ENCODE measurements around the gene BRD3.

BRD3 gene

DNA sequence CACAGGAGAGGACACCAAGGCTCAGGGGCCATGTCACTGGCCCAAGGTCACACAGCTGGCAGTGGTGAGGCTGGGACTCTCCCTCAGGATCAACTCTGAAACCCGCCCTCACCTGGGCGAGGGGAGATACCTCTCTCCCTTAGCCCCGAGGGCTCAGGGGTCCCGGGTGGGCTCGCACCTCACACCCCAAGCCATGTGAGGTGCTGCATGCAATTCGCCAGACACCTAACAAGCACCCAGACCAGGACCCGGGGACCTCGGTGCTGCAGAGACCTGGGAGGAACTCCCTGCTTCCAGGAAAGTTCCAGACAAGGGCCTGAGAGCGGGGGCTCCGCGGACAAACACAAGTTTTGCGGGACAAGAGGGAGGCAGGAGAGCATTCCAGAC is 19.3 kb downstream of the BRD3 start:
- Histone ChIP-seq H3K9me3 (ENCODE audit: insufficient read depth, low read length) (no peaks in the 10 kb centered on the region), H3K9ac (ENCODE audit: insufficient read length, low read depth) (no peak overlapping the region), H3K4me3 (ENCODE audit: insufficient read length, low read depth) (no peak overlapping the region), H3K36me3 (ENCODE audit: insufficient read depth, insufficient read length, low read length) (peaks cover 98% of the 10 kb centered on the region), H3K4me1 (ENCODE audit: insufficient read depth, insufficient read length) (peaks cover 6% of the 10 kb centered on the region), H3K27me3 (ENCODE audit: insufficient read depth, insufficient read length) (no peaks in the 10 kb centered on the region)
- no peak for DNase-seq (ENCODE audit: low read depth, low spot score)
- TF ChIP-seq ZNF274 (IDR thresholded peaks at IDR 0.05; ENCODE audit: low read depth, low read length) = no peak
- no peak for TF ChIP-seq SUZ12 (IDR thresholded peaks at IDR 0.05; ENCODE audit: extremely low read depth, insufficient read depth, insufficient read length)
- TF ChIP-seq YY1 (IDR thresholded peaks at IDR 0.05; ENCODE audit: insufficient read depth, insufficient read length) = no peak

GRCh38 chr9:134047868-134048581 is 19.8 kb downstream of the BRD3 start:
- Histone ChIP-seq H3K9ac (ENCODE audit: insufficient read length, low read depth) (no peak overlapping the region), H3K9me3 (ENCODE audit: insufficient read depth, low read length) (no peaks in the 10 kb centered on the region), H3K27me3 (ENCODE audit: insufficient read depth, insufficient read length) (no peaks in the 10 kb centered on the region), H3K4me1 (ENCODE audit: insufficient read depth, insufficient read length) (peaks cover 6% of the 10 kb centered on the region), H3K4me3 (ENCODE audit: insufficient read length, low read depth) (no peak overlapping the region), H3K36me3 (ENCODE audit: insufficient read depth, insufficient read length, low read length) (peaks cover 97% of the 10 kb centered on the region)
- no peak for DNase-seq (ENCODE audit: low read depth, low spot score)
- TF ChIP-seq YY1 (IDR thresholded peaks at IDR 0.05; ENCODE audit: insufficient read depth, insufficient read length) = no peak
- no peak for TF ChIP-seq SUZ12 (IDR thresholded peaks at IDR 0.05; ENCODE audit: extremely low read depth, insufficient read depth, insufficient read length)
- no peak for TF ChIP-seq ZNF274 (IDR thresholded peaks at IDR 0.05; ENCODE audit: low read depth, low read length)

- TF ChIP-seq YY1 (IDR thresholded peaks at IDR 0.05; ENCODE audit: insufficient read depth, insufficient read length) (no peak), ZNF274 (IDR thresholded peaks at IDR 0.05; ENCODE audit: low read depth, low read length) (no peak), SUZ12 (IDR thresholded peaks at IDR 0.05; ENCODE audit: extremely low read depth, insufficient read depth, insufficient read length) (no peak)
- Histone ChIP-seq H3K9me3 (ENCODE audit: insufficient read depth, low read length) (no peaks in the 10 kb centered on the region), H3K4me3 (ENCODE audit: insufficient read length, low read depth) (no peak overlapping the region), H3K27me3 (ENCODE audit: insufficient read depth, insufficient read length) (no peaks in the 10 kb centered on the region), H3K4me1 (ENCODE audit: insufficient read depth, insufficient read length) (peaks cover 6% of the 10 kb centered on the region), H3K9ac (ENCODE audit: insufficient read length, low read depth) (no peak overlapping the region), H3K36me3 (ENCODE audit: insufficient read depth, insufficient read length, low read length) (peaks cover 92% of the 10 kb centered on the region)
- no peak for DNase-seq (ENCODE audit: low read depth, low spot score)
Observed at GRCh38 chr9:134046894-134047681, 20.7 kb downstream of the BRD3 start.

DNA sequence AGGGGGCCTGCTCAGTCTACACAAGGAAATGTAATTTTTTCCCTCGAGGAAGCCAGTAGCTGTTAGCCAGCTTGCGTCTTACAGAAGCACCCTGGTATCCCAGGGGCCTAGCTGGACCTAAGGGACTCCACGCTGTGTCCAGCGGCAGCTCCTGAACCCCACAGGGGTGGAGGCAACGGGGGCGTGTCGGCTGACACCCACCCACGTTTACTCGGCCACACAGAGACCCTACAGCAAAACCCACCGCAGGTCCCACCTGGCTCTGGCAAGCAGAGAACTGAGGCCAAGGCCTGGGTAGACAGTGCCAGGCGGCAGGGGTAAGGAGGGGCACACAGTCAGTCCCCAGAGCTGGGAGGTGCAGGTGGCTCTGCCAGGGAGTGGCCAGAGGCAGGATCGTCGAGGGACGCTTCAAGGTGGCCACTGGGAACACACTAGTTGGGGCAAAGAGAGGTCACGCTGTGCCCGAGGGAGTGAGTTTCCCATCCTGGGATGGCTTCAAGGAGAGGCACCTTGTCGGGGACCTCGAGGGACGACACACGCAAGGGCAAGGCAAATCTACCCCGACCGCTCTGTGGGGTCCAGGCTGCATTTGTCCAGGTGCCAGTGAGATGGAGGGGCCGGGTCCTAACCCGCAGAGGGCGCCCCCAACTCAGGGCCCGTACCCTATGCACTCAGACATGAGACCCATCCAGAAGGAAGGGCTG is 21.8 kb downstream of the BRD3 start:
- no peak for DNase-seq (ENCODE audit: low read depth, low spot score)
- Histone ChIP-seq H3K4me1 (ENCODE audit: insufficient read depth, insufficient read length) (peaks cover 6% of the 10 kb centered on the region), H3K9me3 (ENCODE audit: insufficient read depth, low read length) (no peaks in the 10 kb centered on the region), H3K9ac (ENCODE audit: insufficient read length, low read depth) (no peak overlapping the region), H3K4me3 (ENCODE audit: insufficient read length, low read depth) (no peak overlapping the region), H3K36me3 (ENCODE audit: insufficient read depth, insufficient read length, low read length) (peaks cover 94% of the 10 kb centered on the region), H3K27me3 (ENCODE audit: insufficient read depth, insufficient read length) (no peaks in the 10 kb centered on the region)
- TF ChIP-seq SUZ12 (IDR thresholded peaks at IDR 0.05; ENCODE audit: extremely low read depth, insufficient read depth, insufficient read length) (no peak), YY1 (IDR thresholded peaks at IDR 0.05; ENCODE audit: insufficient read depth, insufficient read length) (no peak), ZNF274 (IDR thresholded peaks at IDR 0.05; ENCODE audit: low read depth, low read length) (no peak)

GRCh38 chr9:134044944-134045343 is 22.9 kb downstream of the BRD3 start:
- H3K4me1 ChIP-seq (ENCODE audit: insufficient read depth, insufficient read length) = peaks cover 6% of the 10 kb centered on the region
- TF ChIP-seq SUZ12 (IDR thresholded peaks at IDR 0.05; ENCODE audit: extremely low read depth, insufficient read depth, insufficient read length) (no peak), YY1 (IDR thresholded peaks at IDR 0.05; ENCODE audit: insufficient read depth, insufficient read length) (no peak), ZNF274 (IDR thresholded peaks at IDR 0.05; ENCODE audit: low read depth, low read length) (no peak)
- no peak for DNase-seq (ENCODE audit: low read depth, low spot score)
- peaks cover 94% of the 10 kb centered on the region for H3K36me3 ChIP-seq (ENCODE audit: insufficient read depth, insufficient read length, low read length)
- no peak overlapping the region for H3K4me3 ChIP-seq (ENCODE audit: insufficient read length, low read depth)
- no peak overlapping the region for H3K9ac ChIP-seq (ENCODE audit: insufficient read length, low read depth)
- H3K27me3 ChIP-seq (ENCODE audit: insufficient read depth, insufficient read length) = no peaks in the 10 kb centered on the region
- H3K9me3 ChIP-seq (ENCODE audit: insufficient read depth, low read length) = no peaks in the 10 kb centered on the region

DNA sequence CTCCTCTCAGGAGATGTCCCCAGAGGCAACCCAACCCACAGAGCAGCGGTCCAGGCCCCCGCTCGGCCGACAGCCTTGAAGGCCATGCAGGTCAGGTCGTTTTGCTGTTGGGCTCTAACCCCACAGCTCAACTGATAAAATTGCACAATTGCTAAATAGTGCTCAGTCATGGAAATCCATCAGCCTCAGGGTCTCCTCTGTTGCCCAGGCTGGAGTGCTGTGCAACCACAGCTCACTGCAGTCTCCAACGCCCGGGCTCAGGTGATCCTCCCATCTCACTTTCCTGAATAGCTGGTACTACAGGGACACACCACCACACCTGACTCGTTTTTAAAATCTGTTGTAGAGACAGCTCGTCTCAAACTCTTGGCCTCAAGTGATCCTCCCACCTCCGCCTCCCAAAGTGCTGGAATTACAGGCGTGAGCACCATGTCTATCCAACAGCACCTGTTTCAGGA is 24.3 kb downstream of the BRD3 start:
- DNase-seq (ENCODE audit: low read depth, low spot score) = no peak
- peaks cover 6% of the 10 kb centered on the region for H3K4me1 ChIP-seq (ENCODE audit: insufficient read depth, insufficient read length)
- H3K36me3 ChIP-seq (ENCODE audit: insufficient read depth, insufficient read length, low read length) = peaks cover 93% of the 10 kb centered on the region
- no peak for TF ChIP-seq SUZ12 (IDR thresholded peaks at IDR 0.05; ENCODE audit: extremely low read depth, insufficient read depth, insufficient read length)
- no peak for TF ChIP-seq YY1 (IDR thresholded peaks at IDR 0.05; ENCODE audit: insufficient read depth, insufficient read length)
- TF ChIP-seq ZNF274 (IDR thresholded peaks at IDR 0.05; ENCODE audit: low read depth, low read length) = no peak
- no peaks in the 10 kb centered on the region for H3K27me3 ChIP-seq (ENCODE audit: insufficient read depth, insufficient read length)
- no peak overlapping the region for H3K9ac ChIP-seq (ENCODE audit: insufficient read length, low read depth)
- no peak overlapping the region for H3K4me3 ChIP-seq (ENCODE audit: insufficient read length, low read depth)
- no peaks in the 10 kb centered on the region for H3K9me3 ChIP-seq (ENCODE audit: insufficient read depth, low read length)

DNA sequence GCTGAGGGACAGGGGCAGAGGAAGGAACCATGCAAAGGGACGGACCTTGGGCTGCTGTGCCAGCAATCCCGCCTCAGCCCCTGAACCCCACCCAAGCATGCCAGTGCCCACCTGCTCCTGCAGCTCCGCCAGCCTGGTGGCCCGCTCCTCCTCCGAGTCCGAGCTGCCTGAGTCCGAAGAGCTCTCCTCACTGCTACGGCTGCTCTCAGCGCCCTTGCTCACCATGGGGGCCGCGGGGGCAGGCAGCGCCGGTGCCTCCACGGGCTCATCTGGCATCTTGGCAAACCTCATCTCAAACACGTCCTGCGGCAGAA is 26.2 kb downstream of the BRD3 start:
- Histone ChIP-seq H3K4me1 (ENCODE audit: insufficient read depth, insufficient read length) (peaks cover 4% of the 10 kb centered on the region), H3K27me3 (ENCODE audit: insufficient read depth, insufficient read length) (no peaks in the 10 kb centered on the region), H3K9ac (ENCODE audit: insufficient read length, low read depth) (no peak overlapping the region), H3K36me3 (ENCODE audit: insufficient read depth, insufficient read length, low read length) (peaks cover 84% of the 10 kb centered on the region), H3K4me3 (ENCODE audit: insufficient read length, low read depth) (no peak overlapping the region), H3K9me3 (ENCODE audit: insufficient read depth, low read length) (no peaks in the 10 kb centered on the region)
- TF ChIP-seq ZNF274 (IDR thresholded peaks at IDR 0.05; ENCODE audit: low read depth, low read length) = no peak
- no peak for TF ChIP-seq YY1 (IDR thresholded peaks at IDR 0.05; ENCODE audit: insufficient read depth, insufficient read length)
- TF ChIP-seq SUZ12 (IDR thresholded peaks at IDR 0.05; ENCODE audit: extremely low read depth, insufficient read depth, insufficient read length) = no peak
- no peak for DNase-seq (ENCODE audit: low read depth, low spot score)
